H1 (cell line): ENCODE data around the gene FMOD. TPM values are rescaled to one million over a fixed set of nuclear protein-coding genes. Genes with fewer than 3 reads are reported as not detected.

Experiments
- CTCF ChIA-PET: fragments of 300-600 bp; sonication (Branson Sonifier 250); formaldehyde crosslinking; loops from one replicate; lab custom pipeline; 2021; ENCODE audit not compliant: partially characterized antibody; lab: Charles Lee
- POLR2A ChIA-PET: fragments of 300-600 bp; sonication (Branson Sonifier 250); formaldehyde crosslinking; loops from one replicate; lab custom pipeline; 2021; ENCODE audit warnings: inconsistent platforms; ENCODE audit not compliant: partially characterized antibody; lab: Charles Lee
- DNase-seq, 2 experiments: peaks; one replicate each; pipeline versions ENCODE4 v3.0.0 to v3.0.0-alpha.2; 2010 to 2022; ENCODE audit warnings: low spot score in 2 of 2, low read depth in 1 of 2, mixed read lengths in 1 of 2
- FAIRE-seq: peaks from 2 replicates; lab custom pipeline; 2011; peaks lifted over from hg19 to GRCh38; lab: Jason Lieb, UNC
- H2AFZ ChIP-seq: 2 replicates; pipeline ENCODE4 v1.8.1; 2012; ENCODE audit warnings: low read length, inconsistent platforms
- H2AK5ac ChIP-seq: 2 replicates; pipeline ENCODE4 v1.6.1; 2013; ENCODE audit warnings: low read depth, low read length
- H2BK120ac ChIP-seq: replicated peaks from 2 replicates; pipeline ENCODE3; 2013; ENCODE audit warnings: low read depth, low read length, inconsistent platforms
- H2BK12ac ChIP-seq: 2 replicates; pipeline ENCODE4 v1.6.1; 2013; ENCODE audit warnings: low read depth, low read length
- H2BK15ac ChIP-seq: 2 replicates; pipeline ENCODE4 v1.6.1; 2013; ENCODE audit warnings: low read length
- H2BK20ac ChIP-seq: 2 replicates; pipeline ENCODE4 v1.6.1; 2013; ENCODE audit warnings: low read length
- H2BK5ac ChIP-seq: 2 replicates; pipeline ENCODE4 v1.6.1; 2013; ENCODE audit warnings: low read depth, low read length
- H3K14ac ChIP-seq: 2 replicates; pipeline ENCODE4 v1.6.1; 2013; ENCODE audit warnings: inconsistent platforms; ENCODE audit not compliant: insufficient read length
- H3K18ac ChIP-seq: 2 replicates; pipeline ENCODE4 v1.6.1; 2013; ENCODE audit warnings: low read length; ENCODE audit errors: extremely low read depth
- H3K23ac ChIP-seq: 2 replicates; pipeline ENCODE4 v1.6.1; 2013; ENCODE audit warnings: inconsistent platforms; ENCODE audit not compliant: insufficient read length
- H3K23me2 ChIP-seq: 2 replicates; pipeline ENCODE4 v1.6.1; 2013; ENCODE audit warnings: low read depth, low read length
- H3K27ac ChIP-seq: 2 replicates; pipeline ENCODE4 v1.6.1; 2011; ENCODE audit warnings: low read depth, low read length, inconsistent platforms
- H3K27me3 ChIP-seq, 4 experiments: replicated peaks in 1 of 4; 1 replicate in 1 of 4; 2 replicates in 3 of 4; pipeline versions ENCODE4 v1.6.1 to v1.8.1; 2011 to 2013; ENCODE audit warnings: low read length in 3 of 4, mild to moderate bottlenecking in 3 of 4, inconsistent platforms in 2 of 4, mixed read lengths in 2 of 4, moderate library complexity in 1 of 4; ENCODE audit not compliant: control insufficient read depth in 3 of 4, insufficient read depth in 3 of 4; ENCODE audit errors: extremely low read depth in 1 of 4
- H3K36me3 ChIP-seq, 4 experiments: 2 replicates each; pipeline versions ENCODE4 v1.6.1 to v1.8.1; 2011 to 2013; ENCODE audit warnings: mild to moderate bottlenecking in 4 of 4, low read length in 3 of 4, moderate library complexity in 2 of 4, control low read depth in 1 of 4, inconsistent platforms in 1 of 4; ENCODE audit not compliant: insufficient read depth in 4 of 4, control insufficient read depth in 2 of 4
- H3K4ac ChIP-seq: replicated peaks from 2 replicates; pipeline ENCODE3; 2013; ENCODE audit warnings: low read length, low read depth, mixed read lengths, inconsistent platforms; ENCODE audit not compliant: insufficient read length
- H3K4me1 ChIP-seq, 4 experiments: replicated peaks in 1 of 4; 1 replicate in 1 of 4; 2 replicates in 3 of 4; pipeline versions ENCODE4 v1.6.1 to v1.8.1; 2011 to 2013; ENCODE audit warnings: low read length in 3 of 4, inconsistent platforms in 2 of 4, mixed read lengths in 1 of 4; ENCODE audit not compliant: insufficient read depth in 4 of 4, control insufficient read depth in 3 of 4
- H3K4me2 ChIP-seq, 2 experiments: 2 replicates each; pipeline versions ENCODE4 v1.6.1 to v1.8.1; 2011 to 2013; ENCODE audit warnings: low read depth in 2 of 2, low read length in 2 of 2, control low read depth in 1 of 2, inconsistent platforms in 1 of 2, mild to moderate bottlenecking in 1 of 2; ENCODE audit not compliant: insufficient read depth in 1 of 2
- H3K4me3 ChIP-seq, 4 experiments: fragments of 200-600, 300-600 bp in 1 of 4; sonication (generic), shearing (Covaris generic), sonication (Bioruptor Twin) in 1 of 4; 2 replicates each; pipeline versions ENCODE4 v1.5.1 to v1.8.1; 2011 to 2016; ENCODE audit warnings: low read length in 4 of 4, low read depth in 3 of 4, control low read depth in 2 of 4, inconsistent platforms in 2 of 4, mild to moderate bottlenecking in 2 of 4, mixed read lengths in 1 of 4, moderate library complexity in 1 of 4; ENCODE audit not compliant: insufficient read depth in 2 of 4; ENCODE audit errors: extremely low read depth in 1 of 4
- H3K56ac ChIP-seq: replicated peaks from 2 replicates; pipeline ENCODE3; 2013; ENCODE audit warnings: low read depth, mild to moderate bottlenecking, mixed read lengths, low read length, inconsistent platforms; ENCODE audit not compliant: insufficient read length
- H3K79me1 ChIP-seq: 2 replicates; pipeline ENCODE4 v1.6.1; 2013; ENCODE audit warnings: low read depth, low read length, control low read depth
- H3K79me2 ChIP-seq, 2 experiments: 2 replicates each; pipeline versions ENCODE4 v1.6.1 to v1.8.1; 2012 to 2013; ENCODE audit warnings: low read length in 2 of 2, mild to moderate bottlenecking in 2 of 2, inconsistent platforms in 1 of 2; ENCODE audit not compliant: insufficient read depth in 2 of 2, control insufficient read depth in 1 of 2
- H3K9ac ChIP-seq, 4 experiments: replicated peaks in 1 of 4; 1 replicate in 1 of 4; 2 replicates in 3 of 4; pipeline versions ENCODE4 v1.6.1 to v1.8.1; 2011 to 2013; ENCODE audit warnings: low read depth in 3 of 4, low read length in 3 of 4, control low read depth in 2 of 4, mild to moderate bottlenecking in 2 of 4, moderate library complexity in 2 of 4, inconsistent platforms in 1 of 4; ENCODE audit errors: extremely low read depth in 1 of 4
- H3K9me3 ChIP-seq, 2 experiments: 2 replicates each; pipeline versions ENCODE4 v1.6.1 to v1.8.1; 2012 to 2013; ENCODE audit warnings: mild to moderate bottlenecking in 2 of 2, moderate library complexity in 2 of 2, control low read depth in 1 of 2, inconsistent platforms in 1 of 2, low read depth in 1 of 2, low read length in 1 of 2, mixed read lengths in 1 of 2; ENCODE audit not compliant: insufficient read depth in 2 of 2
- H4K20me1 ChIP-seq, 2 experiments: replicated peaks in 1 of 2; 2 replicates each; pipeline versions ENCODE3 to v1.8.1; 2011 to 2013; ENCODE audit warnings: inconsistent platforms in 2 of 2, low read length in 2 of 2, mild to moderate bottlenecking in 1 of 2; ENCODE audit not compliant: insufficient read depth in 2 of 2, control insufficient read depth in 1 of 2
- H4K5ac ChIP-seq: 2 replicates; pipeline ENCODE4 v1.6.1; 2013; ENCODE audit warnings: low read length, low read depth, mixed read lengths, inconsistent platforms; ENCODE audit not compliant: insufficient read length
- H4K8ac ChIP-seq: 2 replicates; pipeline ENCODE4 v1.8.0; 2013; ENCODE audit warnings: mild to moderate bottlenecking, moderate library complexity, low read length, inconsistent platforms; ENCODE audit not compliant: insufficient read depth; ENCODE audit errors: extremely low read depth
- H4K91ac ChIP-seq: replicated peaks from 2 replicates; pipeline ENCODE3; 2013; ENCODE audit warnings: low read length, mixed read lengths, inconsistent platforms; ENCODE audit not compliant: insufficient read length
- JUND ChIP-seq: IDR thresholded peaks from 2 replicates; pipeline ENCODE4 v1.6.1; 2011; ENCODE audit warnings: mild to moderate bottlenecking, improper control_type of control experiment, low read length
- SUZ12 ChIP-seq: fragments of 200-600 bp; sonication (generic); IDR thresholded peaks from 2 replicates; pipeline ENCODE4 v1.6.1; 2012; ENCODE audit warnings: mild to moderate bottlenecking, inconsistent platforms, low read length, moderate library complexity, mixed read lengths
- WGBS, 2 experiments: shearing (Covaris generic) in 1 of 2; methylation state at CpG; one replicate each; pipeline versions ENCODE4 v1.1.6 to v1.1.7; 2013 to 2015; ENCODE audit warnings: low lambda C conversion rate in 2 of 2, mixed read lengths in 2 of 2, inconsistent platforms in 1 of 2, low coverage in 1 of 2, missing lambda C conversion rate in 1 of 2; ENCODE audit not compliant: insufficient replicate concordance in 2 of 2, insufficient coverage in 1 of 2, insufficient read length in 1 of 2; ENCODE audit errors: extremely low coverage in 1 of 2, missing lambda C conversion rate in 1 of 2; 5-methylcytosine and 5-hydroxymethylcytosine counted together
- polyA plus RNA-seq, 7 experiments: library from polyadenylated mRNA; depleted of rRNA in 3 of 7; stranded (reverse) in 5 of 7; unstranded in 2 of 7; fragments of >200 nt in 5 of 7; fragments of 200-250 nt in 2 of 7; gene quantifications; 1 replicate in 5 of 7; 2 replicates in 1 of 7; 4 replicates in 1 of 7; pipeline versions ENCODE4 v1.2.1 to v1.2.3, GENCODE V29; 2011 to 2013; ENCODE audit warnings: missing spikeins in 2 of 7, mixed read lengths in 2 of 7
- total RNA-seq: library from RNA; stranded (reverse); fragmentation: NEBNext Ultra II Directional; extraction: Animal tissue kit (Norgen Biotek cat#: 25700); gene quantifications from 2 replicates; pipeline ENCODE4 v1.2.1, GENCODE V29; 2021

FMOD gene
- total and polyA plus RNA-seq, 2 of the 8 experiments (the other 6 are each of a cell fraction or from before 2014, with no cell fraction given), result 0.17 to 0.32 TPM

- H3K4me2 ChIP-seq, result peak overlapping the region in 1 of 2 experiments; percentile 82; a peak in 1 of 4 replicates
- H3K27ac ChIP-seq, result no peak overlapping the region
- no peak overlapping the region for H3K14ac ChIP-seq
- H3K4me3 ChIP-seq, result no peak overlapping the region; a peak in 1 of 8 replicates
- H4K20me1 ChIP-seq, result peaks cover 6 to 27% of the 10 kb centered on the region in 2 experiments
- no peak overlapping the region for H4K5ac ChIP-seq
- H3K79me2 ChIP-seq, result no peaks in the 10 kb centered on the region
- no peak overlapping the region for H3K9ac ChIP-seq
- no peak overlapping the region for H3K23ac ChIP-seq
- H3K4ac ChIP-seq, result no peak overlapping the region
- peaks cover 13% of the 10 kb centered on the region for H3K23me2 ChIP-seq
- ChIA-PET POLR2A (interaction anchor here (0.8 to 2.5 kb wide), 8 partner anchors 9 to 487 kb away, joined by 3 to 10 read pairs (median 4); no protein-coding TSS in a partner anchor), CTCF (interaction anchor here (0.7 to 9.3 kb wide), 9 partner anchors 15 to 269 kb away, joined by 3 to 123 read pairs (median 8); no protein-coding TSS in a partner anchor)
- no peaks in the 10 kb centered on the region for H3K9me3 ChIP-seq
- no peak overlapping the region for H2BK20ac ChIP-seq
- no peaks in the 10 kb centered on the region for H3K79me1 ChIP-seq
- H2AK5ac ChIP-seq, result no peak overlapping the region
- H4K8ac ChIP-seq, result no peak overlapping the region
- FAIRE-seq, result no peak
- DNase-seq, result no peak
- no peak overlapping the region for H3K56ac ChIP-seq
- no peak overlapping the region for H4K91ac ChIP-seq
- H2BK12ac ChIP-seq, result no peak overlapping the region
- no peak overlapping the region for H2BK120ac ChIP-seq
- H2BK15ac ChIP-seq, result no peak overlapping the region
- no peak overlapping the region for H2AFZ ChIP-seq
- H2BK5ac ChIP-seq, result no peak overlapping the region
- WGBS, 2 experiments, result 85% methylated on average over 1 of the region's 1 CpG; no CpG with 5 or more reads in 1 of the 2 experiments
- TF ChIP-seq SUZ12 (peak; percentile 28; the same call in 1 of the 2 replicates), JUND (no peak)
- peaks cover 40 to 86% (median 76%) of the 10 kb centered on the region in 4 experiments for H3K27me3 ChIP-seq
- peaks cover 14 to 33% (median 18%) of the 10 kb centered on the region in 4 experiments for H3K4me1 ChIP-seq
- H3K36me3 ChIP-seq, result no peaks in the 10 kb centered on the region; a peak in 1 of 8 replicates
- H3K18ac ChIP-seq, result no peak overlapping the region
These were observed 42.0 kb downstream of the FMOD start for GRCh38 chr1:203308923-203309331.
